Stomach (tissue), 4 donors: ENCODE results near the gene ANKRD11.

ENCODE experiments used
- EP300 ChIP-seq: sonication (generic); formaldehyde crosslinking; IDR thresholded peaks from one replicate; pipeline ENCODE4 v1.6.1; 2017; ENCODE audit warnings: antibody characterized with exemption
- POLR2A ChIP-seq, 4 donors: fragments of 450-650 bp; IDR thresholded peaks; one replicate each; pipeline ENCODE4 v1.6.1; 2016; ENCODE audit warnings: antibody characterized with exemption in 4 of 4, control low read depth in 2 of 4, mild to moderate bottlenecking in 1 of 4, moderate library complexity in 1 of 4
- POLR2AphosphoS5 ChIP-seq, 3 donors: sonication (generic); formaldehyde crosslinking; IDR thresholded peaks; one replicate each; pipeline ENCODE4 v1.6.1; 2016; ENCODE audit warnings: antibody characterized with exemption in 3 of 3
- TF ChIP-seq, protein P1 (sequence below), 7 experiments: fragments of 450-650 bp in 4 of 7; fragments of 200-600 bp in 3 of 7; sonication (generic) in 3 of 7; IDR thresholded peaks; one replicate each; pipeline ENCODE4 v1.5.1; 2016 to 2019; ENCODE audit warnings: antibody characterized with exemption in 7 of 7, control low read depth in 2 of 7, mild to moderate bottlenecking in 1 of 7

DNA sequence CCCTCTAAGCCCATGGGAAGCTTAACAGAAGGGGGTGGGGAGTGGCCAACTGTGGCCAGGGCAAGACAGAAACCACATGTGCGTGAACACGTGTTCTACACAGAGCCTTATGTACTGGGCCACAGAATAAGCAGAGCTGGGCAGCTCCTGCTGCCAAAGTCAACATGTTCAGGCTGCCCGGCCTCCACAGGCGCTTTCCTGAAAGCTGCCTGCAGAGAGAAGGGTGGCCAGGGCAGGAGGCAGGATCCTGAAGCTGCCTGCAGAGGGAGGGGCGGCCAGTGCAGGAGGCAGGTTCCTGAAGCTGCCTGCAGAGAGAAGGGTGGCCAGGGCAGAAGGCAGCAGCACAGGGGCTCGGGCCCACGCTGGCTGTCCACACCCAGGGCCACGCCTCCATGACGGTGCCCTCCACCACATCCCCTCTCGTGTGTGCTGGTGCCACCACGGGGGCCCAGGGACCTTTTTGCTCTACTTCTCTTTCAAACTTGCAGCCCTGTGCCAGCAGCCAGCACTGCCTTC, 79.5 kb downstream of the ANKRD11 start:
- TF ChIP-seq, protein P1, sequence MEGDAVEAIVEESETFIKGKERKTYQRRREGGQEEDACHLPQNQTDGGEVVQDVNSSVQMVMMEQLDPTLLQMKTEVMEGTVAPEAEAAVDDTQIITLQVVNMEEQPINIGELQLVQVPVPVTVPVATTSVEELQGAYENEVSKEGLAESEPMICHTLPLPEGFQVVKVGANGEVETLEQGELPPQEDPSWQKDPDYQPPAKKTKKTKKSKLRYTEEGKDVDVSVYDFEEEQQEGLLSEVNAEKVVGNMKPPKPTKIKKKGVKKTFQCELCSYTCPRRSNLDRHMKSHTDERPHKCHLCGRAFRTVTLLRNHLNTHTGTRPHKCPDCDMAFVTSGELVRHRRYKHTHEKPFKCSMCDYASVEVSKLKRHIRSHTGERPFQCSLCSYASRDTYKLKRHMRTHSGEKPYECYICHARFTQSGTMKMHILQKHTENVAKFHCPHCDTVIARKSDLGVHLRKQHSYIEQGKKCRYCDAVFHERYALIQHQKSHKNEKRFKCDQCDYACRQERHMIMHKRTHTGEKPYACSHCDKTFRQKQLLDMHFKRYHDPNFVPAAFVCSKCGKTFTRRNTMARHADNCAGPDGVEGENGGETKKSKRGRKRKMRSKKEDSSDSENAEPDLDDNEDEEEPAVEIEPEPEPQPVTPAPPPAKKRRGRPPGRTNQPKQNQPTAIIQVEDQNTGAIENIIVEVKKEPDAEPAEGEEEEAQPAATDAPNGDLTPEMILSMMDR (IDR thresholded peaks at IDR 0.05): peak in 4 of 7 experiments; percentile 11 to 48 (median 20)
- TF ChIP-seq EP300: no peak
- no peak for TF ChIP-seq POLR2A (IDR thresholded peaks at IDR 0.05)
- TF ChIP-seq POLR2AphosphoS5 (IDR thresholded peaks at IDR 0.05): peak; percentile 63 to 89 (median 84)
